GM12872 (cell line): ENCODE results near the gene IFNA10.
"Not testable (repeated sequence)": the region's sequence is repeated elsewhere in the genome, so short reads cannot be mapped to it uniquely, and the experiment has no call there.

Experiments used
- TF ChIP-seq, protein P1 (sequence below): IDR thresholded peaks from 3 replicates; pipeline ENCODE4 v1.5.1; 2011; ENCODE audit warnings: low read depth, mild to moderate bottlenecking, low read length, moderate library complexity; ENCODE audit not compliant: insufficient read depth

IFNA10 gene

DNA sequence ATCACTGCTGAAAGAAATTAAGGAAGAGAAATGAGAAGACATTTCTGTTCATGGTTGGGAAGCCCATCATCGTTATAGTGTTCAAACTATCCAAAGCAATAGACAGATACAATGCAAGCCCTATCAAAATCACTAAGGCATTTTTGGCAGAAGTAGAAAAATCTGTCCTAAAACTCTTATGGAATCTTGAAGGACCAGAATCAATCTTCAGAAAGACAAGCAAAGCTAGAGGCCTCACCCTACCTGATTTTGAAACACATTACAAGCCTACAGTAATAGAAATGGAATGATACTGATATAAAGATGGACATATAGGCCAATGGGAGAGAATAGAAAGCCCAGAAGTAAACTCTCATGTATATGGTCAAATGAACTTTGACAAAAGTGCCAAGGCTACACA lies 35.6 kb downstream of the IFNA10 start:
- TF ChIP-seq, protein P1, sequence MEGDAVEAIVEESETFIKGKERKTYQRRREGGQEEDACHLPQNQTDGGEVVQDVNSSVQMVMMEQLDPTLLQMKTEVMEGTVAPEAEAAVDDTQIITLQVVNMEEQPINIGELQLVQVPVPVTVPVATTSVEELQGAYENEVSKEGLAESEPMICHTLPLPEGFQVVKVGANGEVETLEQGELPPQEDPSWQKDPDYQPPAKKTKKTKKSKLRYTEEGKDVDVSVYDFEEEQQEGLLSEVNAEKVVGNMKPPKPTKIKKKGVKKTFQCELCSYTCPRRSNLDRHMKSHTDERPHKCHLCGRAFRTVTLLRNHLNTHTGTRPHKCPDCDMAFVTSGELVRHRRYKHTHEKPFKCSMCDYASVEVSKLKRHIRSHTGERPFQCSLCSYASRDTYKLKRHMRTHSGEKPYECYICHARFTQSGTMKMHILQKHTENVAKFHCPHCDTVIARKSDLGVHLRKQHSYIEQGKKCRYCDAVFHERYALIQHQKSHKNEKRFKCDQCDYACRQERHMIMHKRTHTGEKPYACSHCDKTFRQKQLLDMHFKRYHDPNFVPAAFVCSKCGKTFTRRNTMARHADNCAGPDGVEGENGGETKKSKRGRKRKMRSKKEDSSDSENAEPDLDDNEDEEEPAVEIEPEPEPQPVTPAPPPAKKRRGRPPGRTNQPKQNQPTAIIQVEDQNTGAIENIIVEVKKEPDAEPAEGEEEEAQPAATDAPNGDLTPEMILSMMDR, result no peak

DNA sequence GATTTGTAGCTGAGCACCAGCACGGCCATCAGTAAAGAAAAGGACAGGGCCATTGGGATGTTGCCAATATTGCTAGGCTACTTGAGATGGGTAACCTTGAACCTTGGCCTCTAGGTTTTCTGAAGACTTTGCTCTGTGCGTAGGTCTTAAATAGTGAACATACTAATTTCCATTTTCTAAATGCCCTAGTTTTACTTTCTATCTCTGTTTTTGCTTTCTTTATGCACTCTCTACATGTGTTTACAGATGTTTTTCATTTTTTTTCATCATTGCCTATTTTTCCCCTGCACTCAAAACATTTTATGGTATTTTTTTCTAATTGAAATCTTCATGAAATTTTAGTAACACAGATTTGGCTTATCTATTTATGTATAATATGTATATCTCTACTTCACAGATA lies 40.4 kb downstream of the IFNA10 start, which contains the start of gene IFNA21:
IFNA21 (minus strand) TSS at position 101 of the 400 bp plus-strand sequence; CDS start at position 53, 48 bp downstream.
- TF ChIP-seq, protein P1, result not testable (repeated sequence)

DNA sequence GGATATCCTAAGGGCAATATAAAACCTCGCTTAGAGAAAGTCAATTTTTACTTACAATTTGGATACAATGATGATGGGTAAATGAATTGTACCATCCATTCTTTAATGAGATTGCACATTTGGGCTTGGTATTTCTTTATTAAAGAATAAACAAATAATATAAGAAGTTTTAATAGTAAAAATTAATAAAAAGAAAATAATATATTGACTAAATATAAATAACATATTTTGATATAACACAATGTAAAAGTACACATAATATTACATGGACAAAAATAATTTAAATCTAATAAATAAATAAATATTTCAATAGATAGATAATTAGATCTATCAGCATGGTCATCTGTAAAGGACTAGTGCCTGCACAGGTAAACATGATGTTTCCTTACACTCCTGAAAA lies 41.4 kb downstream of the IFNA10 start:
- TF ChIP-seq, protein P1, result no peak

DNA sequence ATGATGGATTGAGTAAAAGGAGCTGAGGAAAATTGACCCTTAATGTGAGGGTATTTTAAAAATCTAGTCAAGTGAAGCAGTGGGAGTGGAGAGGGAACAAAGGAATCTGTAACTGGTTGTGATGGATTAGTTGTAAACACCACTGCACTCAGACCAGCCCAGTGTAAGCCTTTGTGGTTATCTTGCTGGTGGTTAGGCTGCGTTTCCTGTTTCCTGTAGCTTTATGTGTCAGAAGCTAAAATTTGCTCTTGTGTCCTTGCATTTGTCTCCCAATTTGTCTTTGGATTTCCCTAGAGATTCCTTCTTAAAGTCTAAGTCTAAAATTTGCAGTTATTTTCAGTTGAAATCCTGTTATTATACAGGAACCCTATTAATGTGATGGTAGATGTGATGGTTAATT lies 46.8 kb downstream of the IFNA10 start:
- TF ChIP-seq, protein P1, result no peak
